AG10803 (cell line): Measurements from ENCODE around the gene AKT1.

Experiments
- DNase-seq: peaks from one replicate; pipeline ENCODE4 v3.0.0; 2010; ENCODE audit warnings: low read depth
- H3K4me3 ChIP-seq: 2 replicates; pipeline ENCODE4 v1.5.1; 2011; ENCODE audit warnings: mild to moderate bottlenecking, low read length, control low read depth
- TF ChIP-seq, protein P1 (sequence below): conservative IDR thresholded peaks from 2 replicates; pipeline ENCODE4 v1.5.1; 2011; ENCODE audit warnings: mild to moderate bottlenecking, low read length, control low read depth, inconsistent platforms

The AKT1 gene

DNA sequence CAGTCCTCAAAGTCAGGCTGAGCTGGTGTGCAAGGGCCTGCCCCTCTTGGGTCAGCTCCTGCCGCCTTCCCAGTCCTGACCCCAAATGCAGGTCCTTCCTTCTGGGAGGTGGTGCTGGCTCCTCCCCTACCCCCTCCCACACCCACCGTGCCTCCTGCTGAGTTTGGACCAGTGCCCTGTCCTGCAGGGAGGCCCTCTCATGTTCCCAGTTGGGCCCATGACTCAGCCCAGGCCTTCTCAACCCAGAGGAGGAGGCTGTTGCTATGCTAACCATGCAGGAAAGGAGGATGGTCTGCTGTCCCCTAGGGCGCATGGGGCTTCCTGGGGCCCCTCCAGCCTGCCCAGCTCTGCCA is 9.8 kb upstream of the AKT1 start:
- TF ChIP-seq, protein P1, sequence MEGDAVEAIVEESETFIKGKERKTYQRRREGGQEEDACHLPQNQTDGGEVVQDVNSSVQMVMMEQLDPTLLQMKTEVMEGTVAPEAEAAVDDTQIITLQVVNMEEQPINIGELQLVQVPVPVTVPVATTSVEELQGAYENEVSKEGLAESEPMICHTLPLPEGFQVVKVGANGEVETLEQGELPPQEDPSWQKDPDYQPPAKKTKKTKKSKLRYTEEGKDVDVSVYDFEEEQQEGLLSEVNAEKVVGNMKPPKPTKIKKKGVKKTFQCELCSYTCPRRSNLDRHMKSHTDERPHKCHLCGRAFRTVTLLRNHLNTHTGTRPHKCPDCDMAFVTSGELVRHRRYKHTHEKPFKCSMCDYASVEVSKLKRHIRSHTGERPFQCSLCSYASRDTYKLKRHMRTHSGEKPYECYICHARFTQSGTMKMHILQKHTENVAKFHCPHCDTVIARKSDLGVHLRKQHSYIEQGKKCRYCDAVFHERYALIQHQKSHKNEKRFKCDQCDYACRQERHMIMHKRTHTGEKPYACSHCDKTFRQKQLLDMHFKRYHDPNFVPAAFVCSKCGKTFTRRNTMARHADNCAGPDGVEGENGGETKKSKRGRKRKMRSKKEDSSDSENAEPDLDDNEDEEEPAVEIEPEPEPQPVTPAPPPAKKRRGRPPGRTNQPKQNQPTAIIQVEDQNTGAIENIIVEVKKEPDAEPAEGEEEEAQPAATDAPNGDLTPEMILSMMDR = no peak
- H3K4me3 ChIP-seq = no peak overlapping the region
- DNase-seq = peak; percentile 66

DNA sequence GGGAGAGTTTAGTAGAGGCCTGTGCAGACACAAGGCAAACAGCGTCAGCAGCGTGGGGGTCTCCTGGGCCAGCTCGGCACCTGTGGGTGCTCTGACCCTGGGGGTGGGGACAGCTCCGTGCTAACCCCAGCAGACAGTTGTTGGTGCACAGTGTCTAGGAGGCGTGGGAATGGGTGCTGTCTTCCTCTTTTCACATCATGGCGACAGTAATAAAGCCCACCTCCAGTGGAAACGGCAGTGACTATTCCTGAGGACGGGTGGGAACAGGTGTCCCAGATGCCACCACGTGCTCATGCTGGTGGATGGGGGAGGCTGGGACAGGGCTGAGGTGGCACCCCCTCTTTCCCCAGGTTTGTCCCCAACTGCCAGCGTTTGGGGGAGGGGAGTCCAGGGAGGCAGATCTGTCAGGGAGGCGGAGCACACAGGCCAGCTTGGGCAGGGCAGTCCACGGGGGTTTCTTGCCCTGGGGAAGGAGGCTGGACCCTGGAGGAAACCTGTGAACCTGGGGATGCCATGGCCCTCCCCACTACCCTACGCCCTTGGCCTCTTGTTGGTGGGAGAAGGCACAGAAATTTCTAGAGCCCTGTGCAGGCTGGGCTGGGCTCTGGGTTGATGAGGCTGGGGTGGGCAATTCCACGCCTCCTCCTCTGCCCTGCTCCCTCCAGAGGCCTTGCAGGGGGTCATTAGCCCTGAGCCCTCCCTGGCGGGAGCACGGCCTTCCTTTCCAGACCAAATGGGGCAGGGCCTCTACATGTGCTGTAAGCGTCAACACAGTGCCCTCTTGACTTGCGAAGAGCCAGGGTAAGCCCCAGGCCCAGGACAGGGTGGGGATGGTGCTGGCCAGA is 9.2 kb upstream of the AKT1 start:
- H3K4me3 ChIP-seq = no peak overlapping the region
- no peak for DNase-seq
- TF ChIP-seq, protein P1 = no peak

DNA sequence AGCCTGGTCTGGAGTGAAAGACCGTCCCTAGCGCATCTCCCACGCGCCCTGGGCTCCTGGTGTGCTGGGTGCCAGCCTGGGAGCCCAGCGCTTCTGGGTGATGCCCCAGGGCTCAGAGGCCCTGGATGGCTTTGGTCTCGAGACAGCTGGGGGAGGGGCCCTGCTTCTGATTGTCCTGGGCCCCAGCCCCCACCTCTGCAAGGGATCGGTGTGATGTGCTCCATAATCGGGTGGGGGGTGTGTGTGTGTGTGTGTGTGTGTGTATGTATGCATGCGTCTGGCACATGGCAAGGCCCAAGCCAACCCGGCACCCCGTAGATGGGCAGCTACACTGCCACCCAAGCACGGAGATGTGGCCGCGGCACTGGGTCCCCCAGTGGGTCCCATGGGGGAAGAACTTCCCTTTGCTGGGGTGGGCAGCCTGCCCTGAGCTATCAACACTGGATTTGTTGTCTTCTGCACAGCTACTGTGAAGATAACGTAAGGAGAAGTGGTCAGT is 8.4 kb upstream of the AKT1 start:
- TF ChIP-seq, protein P1 = no peak
- no peak overlapping the region for H3K4me3 ChIP-seq
- DNase-seq = no peak

DNA sequence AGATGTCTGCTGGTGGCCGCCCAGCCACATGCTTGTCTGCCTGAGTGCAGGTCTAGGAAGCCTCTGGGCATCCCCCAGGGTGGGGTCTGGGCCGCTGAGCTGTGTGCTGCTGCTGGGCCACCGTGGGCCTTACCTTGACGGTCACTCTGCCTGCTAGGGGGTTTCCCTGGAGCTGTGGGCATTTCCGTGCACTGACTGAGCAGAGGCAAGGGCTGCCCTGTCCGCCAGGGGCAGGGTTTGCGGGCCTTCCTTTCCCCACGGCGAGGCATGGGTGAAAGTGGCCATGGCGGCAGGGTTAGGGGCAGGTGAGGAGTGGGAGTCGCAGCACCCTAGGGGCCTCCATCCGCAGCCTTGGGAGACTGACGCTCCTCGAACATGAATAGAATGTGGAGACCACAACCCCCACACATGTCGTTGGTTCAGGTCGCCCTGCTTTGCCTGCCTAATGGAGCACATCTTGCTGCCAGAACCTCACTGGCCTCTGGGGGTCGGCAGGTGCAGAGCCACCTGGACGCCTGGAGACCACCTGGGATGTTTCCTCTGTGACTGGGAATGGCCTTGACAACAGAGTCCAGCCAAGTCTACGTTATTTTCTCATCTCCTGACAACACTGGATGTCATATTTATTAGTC is 7.8 kb upstream of the AKT1 start:
- no peak overlapping the region for H3K4me3 ChIP-seq
- no peak for DNase-seq
- TF ChIP-seq, protein P1 = no peak

DNA sequence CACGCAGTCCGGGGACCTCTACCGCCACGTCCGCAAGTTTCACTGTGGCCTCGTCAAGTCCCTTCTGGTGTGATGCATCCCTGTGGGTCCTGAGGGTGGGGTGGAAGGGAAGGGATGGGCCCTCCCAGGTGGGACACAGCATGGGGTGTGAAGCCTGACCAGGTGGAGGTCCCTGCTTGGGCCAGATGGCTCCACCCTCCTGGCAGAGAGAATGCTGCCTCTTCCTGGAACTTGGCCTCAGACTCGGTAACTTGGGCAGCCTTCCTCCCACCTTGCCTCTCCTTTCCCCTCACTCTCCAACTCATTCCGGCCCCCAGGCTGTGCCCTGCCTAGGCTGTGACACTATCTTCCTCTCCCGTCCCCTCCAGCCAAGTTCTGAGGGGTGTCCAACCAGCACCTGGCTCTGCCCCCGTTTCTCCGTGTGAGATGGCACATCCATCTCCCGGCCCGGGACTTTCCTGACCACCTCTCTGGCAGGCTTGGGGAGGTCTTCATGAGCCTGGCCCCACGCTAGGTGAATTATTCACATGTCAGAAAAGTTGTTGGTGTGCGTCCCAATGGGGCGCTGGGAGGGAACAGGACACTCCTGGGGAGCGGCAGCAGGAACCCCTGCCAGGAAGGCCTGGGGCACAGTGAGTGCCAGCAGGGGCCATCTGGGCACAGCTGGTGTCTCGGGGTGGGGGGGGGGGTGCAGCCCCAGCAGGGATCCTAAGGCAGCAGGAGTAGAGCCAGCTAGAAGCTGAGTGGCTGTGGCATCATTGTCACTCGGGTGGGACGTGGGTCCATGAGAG is 7.0 kb upstream of the AKT1 start:
- TF ChIP-seq, protein P1 = no peak
- no peak for DNase-seq
- H3K4me3 ChIP-seq = no peak overlapping the region

DNA sequence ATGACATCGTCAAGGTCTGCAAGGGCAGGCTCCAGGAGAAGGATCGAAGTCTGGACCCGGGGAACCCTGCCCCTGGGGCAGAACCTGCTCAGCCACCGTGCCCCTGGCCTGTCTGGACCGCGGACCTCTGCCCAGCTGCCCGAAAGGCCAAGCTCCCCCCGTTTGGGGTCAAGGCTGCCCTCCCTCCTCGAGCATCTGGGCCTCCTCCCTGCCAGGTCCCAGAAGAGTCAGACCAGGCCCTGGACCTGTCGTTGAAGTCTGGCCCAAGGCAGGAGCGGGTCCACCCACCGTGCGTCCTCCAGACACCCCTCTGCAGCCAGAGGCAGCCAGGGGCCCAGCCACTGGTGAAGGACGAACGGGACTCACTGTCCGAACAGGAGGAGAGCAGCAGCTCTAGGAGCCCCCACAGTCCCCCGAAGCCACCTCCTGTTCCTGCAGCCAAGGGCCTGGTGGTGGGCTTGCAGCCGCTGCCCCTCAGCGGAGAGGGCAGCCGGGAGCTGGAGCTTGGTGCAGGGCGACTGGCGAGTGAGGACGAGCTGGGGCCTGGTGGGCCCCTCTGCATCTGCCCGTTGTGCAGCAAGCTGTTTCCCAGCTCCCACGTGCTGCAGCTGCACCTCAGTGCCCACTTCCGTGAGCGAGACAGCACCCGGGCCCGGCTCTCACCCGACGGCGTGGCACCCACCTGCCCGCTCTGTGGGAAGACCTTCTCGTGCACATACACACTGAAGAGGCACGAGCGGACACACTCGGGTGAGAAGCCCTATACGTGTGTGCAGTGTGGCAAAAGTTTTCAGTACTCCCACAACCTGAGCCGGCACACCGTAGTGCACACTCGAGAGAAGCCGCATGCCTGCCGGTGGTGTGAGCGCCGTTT is 6.2 kb upstream of the AKT1 start:
- TF ChIP-seq, protein P1 = no peak
- H3K4me3 ChIP-seq = peak overlapping the region; percentile 59
- DNase-seq = no peak
